H54 (cell line): ENCODE measurements around the gene MYO1C.
A peak's percentile ranks its signal among the peaks of the same experiment; 100 is the strongest.

ENCODE experiments used
- DNase-seq: peaks from one replicate; pipeline ENCODE4 v3.0.0; 2011; ENCODE audit warnings: low spot score, mixed read lengths; ENCODE audit not compliant: insufficient read length
- FAIRE-seq: peaks from 3 replicates; lab custom pipeline; 2011; peaks lifted over from hg19 to GRCh38; lab: Jason Lieb, UNC
- POLR2A ChIP-seq: IDR thresholded peaks from 2 replicates; pipeline ENCODE4 v1.6.1; 2011; ENCODE audit warnings: low read depth, mild to moderate bottlenecking, low read length

Gene MYO1C

GRCh38 chr17:1485423-1486376, 6.8 kb downstream of the MYO1C start:
- FAIRE-seq (no peak), DNase-seq (peak; percentile 77)
- 0 out of 2 replicates have a peak, but pooled peaks have one; percentile 23 for TF ChIP-seq POLR2A

- DNase-seq (peak; percentile 76), FAIRE-seq (no peak)
- TF ChIP-seq POLR2A, result no peak
These were observed 7.6 kb downstream of the MYO1C start for GRCh38 chr17:1484676-1485422.

DNA sequence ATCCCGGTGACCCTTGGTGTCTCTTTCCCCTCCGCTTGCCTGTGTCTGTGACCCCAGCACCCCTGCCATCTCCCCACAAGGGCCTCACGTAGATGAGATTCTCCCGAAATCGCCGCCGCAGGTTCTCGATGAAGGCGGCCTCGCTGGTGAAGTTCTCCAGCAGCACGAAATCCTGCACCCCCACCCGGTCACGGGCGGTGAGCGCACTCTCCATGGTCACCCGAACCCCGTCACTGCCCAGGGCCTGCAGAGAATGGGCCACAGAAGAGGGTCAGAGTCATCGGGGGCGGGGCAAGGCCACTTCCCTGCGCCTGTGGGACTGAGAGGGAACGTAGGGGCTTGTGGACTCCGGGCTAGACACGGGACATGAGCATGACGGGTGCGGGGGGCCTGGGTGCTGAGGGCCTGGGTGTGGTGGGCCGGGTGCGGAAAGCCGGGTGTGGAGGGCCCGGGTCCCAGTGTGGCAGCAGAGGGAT, 8.4 kb downstream of the MYO1C start:
- no peak for FAIRE-seq
- TF ChIP-seq POLR2A, result no peak
- DNase-seq, result no peak

DNA sequence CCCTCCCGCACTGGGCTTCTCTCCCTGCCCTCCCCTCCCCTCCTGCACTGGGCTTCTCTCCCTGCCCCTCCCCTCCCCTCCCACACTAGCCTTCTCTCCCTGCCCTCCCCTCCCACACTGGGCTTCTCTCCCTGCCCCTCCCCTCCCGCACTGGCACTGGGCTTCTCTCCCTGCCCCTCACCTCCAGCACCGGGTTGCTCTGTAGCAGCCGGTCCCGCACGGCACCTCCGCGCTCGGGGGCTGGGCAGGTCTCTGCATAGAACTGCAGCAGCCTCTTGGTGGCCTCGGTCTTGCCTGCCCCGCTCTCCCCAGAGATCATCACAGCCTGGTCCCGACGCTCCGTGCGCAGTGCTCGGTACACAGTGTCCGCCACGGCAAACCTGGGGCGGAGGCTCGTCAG, 9.8 kb downstream of the MYO1C start:
- DNase-seq, result no peak
- no peak for TF ChIP-seq POLR2A
- no peak for FAIRE-seq

DNA sequence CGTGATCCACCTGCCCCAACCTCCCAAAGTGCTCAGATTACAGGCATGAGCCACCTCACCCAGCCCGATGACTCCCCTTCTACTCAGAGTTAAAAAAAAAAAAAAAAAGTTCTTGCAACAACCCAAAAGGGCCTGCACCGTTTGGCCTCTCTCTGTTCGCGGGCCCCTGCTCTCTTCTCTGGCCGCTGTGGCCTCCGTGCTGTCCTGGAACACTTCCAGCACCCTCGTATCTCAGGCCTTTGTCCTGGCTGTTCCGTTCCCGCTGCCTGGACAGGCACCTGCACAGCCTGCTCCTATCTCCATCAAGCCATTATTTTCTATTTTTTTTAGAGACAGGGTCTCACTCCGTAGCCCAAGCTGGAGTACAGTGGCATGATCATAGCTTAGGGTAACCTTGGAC, 10.8 kb downstream of the MYO1C start:
- TF ChIP-seq POLR2A, result no peak
- DNase-seq, result no peak
- no peak for FAIRE-seq

GRCh38 chr17:1480747-1481465, 11.6 kb downstream of the MYO1C start:
- FAIRE-seq (no peak), DNase-seq (no peak)
- no peak for TF ChIP-seq POLR2A

GRCh38 chr17:1478418-1478817, 14.1 kb downstream of the MYO1C start:
- no peak for FAIRE-seq
- DNase-seq, result no peak
- TF ChIP-seq POLR2A, result no peak

- no peak for FAIRE-seq
- TF ChIP-seq POLR2A, result no peak
These were observed 17.1 kb downstream of the MYO1C start for GRCh38 chr17:1475321-1475854.

GRCh38 chr17:1474402-1475189, 17.9 kb downstream of the MYO1C start:
- TF ChIP-seq POLR2A, result no peak
- no peak for FAIRE-seq
- DNase-seq, result no peak

More at GRCh38 chr17:1475321-1475854, 17.1 kb downstream of the MYO1C start:
- DNase-seq, result no peak

DNA sequence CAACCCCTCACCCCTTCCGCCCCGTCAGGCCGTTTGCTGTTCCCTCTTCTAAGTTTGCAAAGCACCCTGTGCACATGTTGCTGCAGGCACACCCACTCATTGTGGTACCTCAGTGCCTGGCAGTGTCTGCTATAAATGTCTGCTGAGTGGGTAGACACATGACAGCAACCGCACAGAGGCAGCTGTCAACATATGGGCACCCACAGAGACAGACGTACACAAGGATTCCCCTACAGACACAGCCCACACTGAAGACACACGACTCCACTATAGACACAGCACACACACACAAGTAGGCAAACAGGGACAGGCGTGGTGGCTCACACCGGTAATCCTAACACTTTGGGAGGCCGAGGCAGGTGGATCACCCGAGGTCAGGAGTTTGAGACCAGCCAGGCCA, 18.6 kb downstream of the MYO1C start:
- no peak for FAIRE-seq
- no peak for DNase-seq
- no peak for TF ChIP-seq POLR2A

- no peak for DNase-seq
These were observed 19.3 kb downstream of the MYO1C start for GRCh38 chr17:1473170-1473569.

More at GRCh38 chr17:1473170-1473569, 19.3 kb downstream of the MYO1C start:
- TF ChIP-seq POLR2A, result no peak
- no peak for FAIRE-seq
